NCI-H1694 treated with DMSO at 0.1 percent for 48 hours (cell line): ENCODE measurements around the gene PDZRN4.
"Not testable (repeated sequence)": the region's sequence is repeated elsewhere in the genome, so short reads cannot be mapped to it uniquely, and the experiment has no call there.

ENCODE experiments used
- DNase-seq: peaks from one replicate; lab custom pipeline; 2025; lab: John Stamatoyannopoulos, UW

PDZRN4 gene

GRCh38 chr12:41286426-41286825 is 98.3 kb downstream of the PDZRN4 start:
- DNase-seq, result no peak

DNA sequence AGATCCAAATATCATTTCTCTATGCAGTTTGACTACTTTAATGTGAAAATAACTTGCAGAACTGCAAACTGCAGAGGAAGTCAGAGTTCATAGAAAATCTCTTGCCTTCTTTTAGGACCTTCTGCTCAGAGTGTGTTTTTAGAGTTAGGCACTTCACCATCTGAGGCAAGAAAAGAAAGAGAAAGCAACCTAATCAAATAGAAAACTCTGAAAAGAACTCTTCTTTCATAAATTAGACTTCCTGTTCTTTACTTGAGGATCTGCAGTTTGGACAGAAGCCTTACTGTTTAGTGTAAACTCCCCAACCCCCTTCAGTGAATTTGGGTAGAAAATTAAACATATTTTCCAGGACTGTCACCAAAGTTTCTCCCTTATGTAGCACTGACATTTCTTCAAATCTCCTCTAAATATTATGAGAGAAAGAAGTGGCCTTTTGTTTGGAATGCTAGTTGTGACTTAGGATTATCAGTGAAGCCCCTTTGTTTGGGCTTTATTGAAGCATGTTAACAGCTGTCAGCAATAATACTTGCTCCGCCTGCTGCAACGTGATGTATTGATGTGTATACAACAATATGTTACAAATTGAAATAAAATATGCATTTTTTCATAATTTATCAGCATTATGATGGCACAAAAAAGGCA is 99.5 kb downstream of the PDZRN4 start:
- DNase-seq, result no peak

DNA sequence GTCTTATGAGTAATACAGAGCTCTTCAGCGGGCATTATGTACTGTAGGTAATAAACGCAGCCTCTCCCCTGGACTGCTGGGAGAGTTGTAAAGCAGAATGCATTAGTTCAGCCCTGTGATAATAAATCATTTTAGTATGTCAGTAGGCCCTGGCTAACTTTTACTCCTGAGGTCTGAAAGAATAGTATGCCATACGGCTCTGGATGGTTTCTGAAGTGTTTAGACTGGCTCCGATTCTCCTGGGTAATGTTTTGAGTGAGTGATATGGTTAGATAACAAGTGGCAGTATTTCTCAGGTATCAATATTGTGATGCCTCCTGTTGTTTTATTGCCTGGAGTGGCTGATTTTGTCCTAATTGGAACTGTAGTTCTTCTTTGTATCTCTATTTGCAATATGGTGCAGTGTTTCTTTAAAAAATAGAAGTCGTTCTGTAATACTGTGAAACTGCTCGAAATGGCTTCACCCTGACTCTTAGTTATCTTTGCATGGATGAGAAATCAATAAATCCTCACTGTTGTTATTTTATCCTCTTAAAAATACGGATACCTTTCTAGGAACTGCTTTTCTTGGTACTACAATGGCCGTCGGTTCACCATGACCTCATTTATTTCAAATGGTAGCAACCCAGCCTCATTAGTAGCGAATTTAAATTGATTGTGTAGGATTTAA is 100.2 kb downstream of the PDZRN4 start:
- peak; percentile 6 for DNase-seq

DNA sequence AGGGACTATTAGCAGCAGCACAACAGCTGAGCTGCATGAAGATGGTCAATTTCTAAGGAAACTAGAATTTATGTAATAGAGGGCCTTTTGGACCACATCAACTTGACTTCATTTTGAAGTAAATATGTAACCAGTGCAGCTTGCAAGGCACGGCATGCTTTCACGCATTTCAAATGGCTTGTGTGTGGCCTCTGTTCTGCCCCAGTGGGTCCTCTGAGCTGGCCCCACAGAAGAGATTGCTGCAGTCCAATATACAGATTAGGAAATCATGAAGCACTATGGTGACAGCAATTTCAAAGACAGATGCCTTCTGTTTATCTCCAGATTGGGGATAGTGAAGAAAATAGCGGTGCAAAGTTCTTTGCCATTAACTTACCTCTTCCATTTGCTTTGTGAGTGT is 101.4 kb downstream of the PDZRN4 start:
- DNase-seq, result no peak

- DNase-seq, result no peak
Observed at GRCh38 chr12:41293011-41293410, 104.9 kb downstream of the PDZRN4 start.

DNA sequence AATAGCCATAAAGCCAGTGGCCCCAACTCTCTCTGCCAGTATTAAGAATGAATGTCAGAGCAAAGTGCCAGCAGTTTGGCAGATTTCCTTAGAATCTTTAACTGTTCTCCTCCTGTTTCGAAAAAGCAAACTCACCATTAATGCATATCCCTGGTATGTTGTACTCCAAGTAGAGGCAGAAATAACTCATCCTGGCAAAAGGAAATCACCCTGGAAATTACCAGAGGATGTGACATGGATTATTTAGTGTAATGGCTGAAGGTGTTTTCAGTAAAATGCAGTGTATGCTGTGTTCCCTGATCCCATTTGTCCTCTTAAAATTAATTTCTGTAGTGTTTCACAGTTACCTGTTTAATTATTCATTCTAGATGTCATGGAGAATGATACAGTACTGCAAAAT is 105.3 kb downstream of the PDZRN4 start:
- no peak for DNase-seq

GRCh38 chr12:41302979-41303403 is 114.9 kb downstream of the PDZRN4 start:
- no peak for DNase-seq

DNA sequence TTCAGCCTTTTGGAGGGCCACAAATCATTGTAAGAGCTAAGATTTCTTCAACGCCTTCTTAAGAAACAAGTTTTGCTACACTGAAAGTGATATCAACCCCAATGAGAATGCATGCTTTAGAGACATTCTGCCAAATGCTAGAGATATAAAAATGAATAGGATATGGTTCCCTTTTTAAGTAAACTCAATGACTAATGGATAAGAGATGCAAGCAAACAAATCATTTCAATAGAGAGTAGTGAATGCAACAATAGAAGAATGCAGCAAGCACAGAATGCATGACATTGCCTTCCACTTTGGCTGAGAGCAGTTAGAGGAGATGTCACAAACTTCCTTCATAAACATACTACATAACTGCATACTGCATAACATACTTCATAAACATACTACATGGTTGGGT is 116.4 kb downstream of the PDZRN4 start:
- DNase-seq, result no peak

GRCh38 chr12:41310367-41310766 is 122.2 kb downstream of the PDZRN4 start:
- no peak for DNase-seq

- no peak for DNase-seq
Observed at GRCh38 chr12:41311883-41312282, 123.8 kb downstream of the PDZRN4 start.

DNA sequence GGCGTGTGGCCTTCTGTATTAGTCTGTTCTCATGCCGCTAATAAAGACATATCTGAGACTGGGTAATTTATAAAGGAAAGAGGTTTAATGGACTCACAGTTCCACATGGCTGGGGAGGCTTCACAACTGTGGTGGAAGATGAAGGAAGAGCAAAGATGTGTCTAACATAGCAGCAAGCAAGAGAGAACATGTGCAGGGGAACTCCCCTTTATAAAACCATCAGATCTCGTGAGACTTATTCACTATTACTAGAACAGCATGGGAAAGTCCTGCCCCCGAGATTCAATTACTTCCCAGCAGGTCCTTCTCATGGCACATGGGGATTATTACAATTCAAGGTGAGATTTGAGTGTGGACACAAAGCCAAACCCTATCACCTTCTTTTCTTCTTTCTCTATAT is 124.3 kb downstream of the PDZRN4 start:
- not testable (repeated sequence) for DNase-seq

DNA sequence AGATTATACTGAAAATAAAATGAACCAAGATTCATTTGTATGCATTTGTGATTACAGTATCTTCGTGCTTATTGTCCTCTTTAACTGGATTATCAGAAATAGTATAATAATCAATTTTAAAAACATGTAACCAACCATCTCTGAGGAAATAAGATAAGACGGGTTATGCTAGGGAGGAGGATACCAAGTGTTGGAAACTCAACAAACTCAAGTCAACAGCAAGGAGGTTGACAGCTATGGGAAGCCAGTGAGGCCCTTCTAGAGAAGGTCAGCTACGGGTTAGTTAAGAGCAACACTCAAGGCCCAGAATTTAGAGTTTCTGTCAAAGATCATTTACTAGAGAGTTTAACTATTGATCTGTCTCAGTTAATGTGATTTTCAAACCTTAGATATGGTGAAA is 137.2 kb downstream of the PDZRN4 start:
- DNase-seq, result no peak

DNA sequence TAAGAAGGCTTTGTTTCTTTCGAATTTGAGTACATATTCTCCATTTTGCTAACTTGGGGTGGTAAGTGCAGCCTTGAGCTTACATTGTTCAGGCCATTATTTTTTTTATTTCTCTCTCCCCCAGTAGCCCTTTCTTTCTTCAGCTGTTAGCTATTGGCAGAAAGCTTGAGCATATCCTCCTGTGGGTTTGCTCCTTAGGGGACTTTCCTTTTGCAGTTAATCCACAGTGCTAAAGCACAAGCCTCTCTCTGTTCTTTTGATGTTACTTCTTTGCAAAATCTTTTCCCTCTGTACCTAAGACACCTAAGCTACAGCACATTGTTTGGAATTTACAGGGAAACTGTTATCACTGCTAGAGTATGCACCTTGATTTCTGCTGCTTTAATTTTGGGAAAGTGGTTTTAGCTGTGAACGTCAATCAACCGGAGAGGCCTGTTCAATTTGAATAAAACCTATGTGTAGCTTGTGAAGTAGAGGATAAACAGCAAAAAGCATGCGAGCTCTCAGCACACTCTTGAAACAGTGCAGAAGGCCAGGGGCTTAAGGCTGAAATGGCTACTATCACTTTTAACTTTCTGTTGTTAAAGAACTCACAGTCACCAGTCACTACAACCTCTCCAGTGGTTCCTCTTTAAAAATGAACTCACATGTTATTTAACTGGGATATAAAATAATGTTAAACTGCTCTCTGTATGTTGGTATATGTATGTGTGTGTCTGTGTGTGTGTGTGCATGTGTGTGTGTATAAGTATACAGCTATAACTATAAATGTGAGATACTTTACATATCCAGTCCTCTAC is 139.2 kb downstream of the PDZRN4 start:
- no peak for DNase-seq

- no peak for DNase-seq
Observed at GRCh38 chr12:41333974-41334373, 145.9 kb downstream of the PDZRN4 start.

GRCh38 chr12:41334390-41334789 is 146.3 kb downstream of the PDZRN4 start:
- no peak for DNase-seq

- no peak for DNase-seq
Observed at GRCh38 chr12:41336041-41336549, 148.0 kb downstream of the PDZRN4 start.

DNA sequence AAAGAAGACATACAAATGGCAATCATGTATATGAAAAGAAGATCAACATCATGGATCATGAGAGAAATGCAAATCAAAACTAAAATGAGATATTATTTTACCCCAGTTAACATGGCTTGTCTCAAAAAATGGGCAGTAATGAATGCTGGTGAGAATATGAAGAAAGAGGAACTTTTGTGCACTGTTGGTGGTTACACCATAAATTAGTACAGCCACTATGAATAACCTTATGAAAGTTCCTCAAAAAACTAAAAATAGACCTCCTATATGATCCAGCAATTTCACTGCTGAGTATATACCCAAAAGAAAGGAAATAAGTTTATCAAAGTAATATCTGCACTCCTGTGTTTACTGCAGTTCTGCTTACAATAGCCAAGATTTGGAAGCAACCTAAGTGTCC is 151.7 kb downstream of the PDZRN4 start:
- no peak for DNase-seq

GRCh38 chr12:41344776-41345470 is 156.8 kb downstream of the PDZRN4 start:
- no peak for DNase-seq

- DNase-seq, result no peak
Observed at GRCh38 chr12:41348198-41348597, 160.1 kb downstream of the PDZRN4 start.

GRCh38 chr12:41356181-41356580 is 168.1 kb downstream of the PDZRN4 start:
- DNase-seq, result no peak

DNA sequence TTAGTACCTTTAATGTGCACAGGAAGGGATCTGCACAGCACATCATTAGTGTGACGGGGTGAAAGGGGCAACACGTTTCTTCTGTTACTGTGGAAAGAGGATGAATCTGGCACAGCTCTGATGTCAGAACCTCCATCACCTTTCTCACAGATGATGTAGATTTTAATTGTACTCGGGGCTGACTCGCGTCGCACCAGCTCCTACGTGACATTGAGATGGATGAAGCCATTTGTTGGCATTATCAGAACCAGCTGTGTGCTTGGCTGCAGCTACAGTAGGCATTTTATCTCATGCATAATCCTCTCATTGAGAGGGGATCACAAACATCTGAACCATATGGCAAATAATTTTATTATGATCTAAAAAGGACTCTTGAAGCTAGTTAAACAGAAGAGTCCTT is 173.6 kb downstream of the PDZRN4 start:
- peak; percentile 68 for DNase-seq

DNA sequence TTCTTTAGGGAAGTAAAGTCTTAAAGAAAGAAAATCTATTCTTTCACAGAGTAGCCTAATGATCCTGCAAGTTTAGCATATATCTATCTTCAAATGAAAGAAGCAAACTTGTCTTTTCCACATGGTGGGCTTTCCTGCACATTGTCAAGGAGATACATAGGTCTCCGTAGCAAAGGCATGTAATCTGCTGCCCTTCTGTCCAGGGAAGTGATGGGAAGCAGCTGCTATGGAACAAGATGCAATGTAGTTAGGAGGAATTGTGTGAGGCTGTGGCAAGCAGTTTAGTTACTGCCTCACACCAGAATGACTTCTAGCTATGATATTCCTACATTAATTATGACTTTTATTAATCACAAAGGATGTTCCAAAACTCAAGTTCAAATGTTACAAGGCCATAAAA is 174.4 kb downstream of the PDZRN4 start:
- DNase-seq, result no peak
